RWPE2 (cell line): Measurements from ENCODE around the gene BRMS1.

Source experiments
- ATAC-seq: fragments of 200-7000 bp; cut with Tn5 transposase; 3 replicates; pipeline ENCODE4 v1.9.1; 2021; ENCODE audit warnings: low read depth
- DNase-seq: peaks from one replicate; pipeline ENCODE4 v3.0.0-alpha.2; 2020; ENCODE audit warnings: low spot score
- H3K27ac ChIP-seq: fragments of 450-650 bp; 2 replicates; pipeline ENCODE4 v1.5.1; 2017; ENCODE audit warnings: mild to moderate bottlenecking; ENCODE audit not compliant: poor library complexity, severe bottlenecking
- H3K27me3 ChIP-seq: fragments of 250-450 bp; sonication (Bioruptor Pico); 2 replicates; pipeline ENCODE4 v1.5.1; 2021; ENCODE audit warnings: mild to moderate bottlenecking, moderate library complexity; ENCODE audit not compliant: insufficient read depth, poor library complexity, severe bottlenecking
- H3K36me3 ChIP-seq: fragments of 250-450 bp; sonication (Bioruptor Pico); 2 replicates; pipeline ENCODE4 v1.5.1; 2020; ENCODE audit warnings: low read depth, mild to moderate bottlenecking, moderate library complexity
- H3K4me1 ChIP-seq: fragments of 250-450 bp; sonication (Bioruptor Pico); 2 replicates; pipeline ENCODE4 v1.5.1; 2021; ENCODE audit warnings: mild to moderate bottlenecking, moderate library complexity; ENCODE audit not compliant: insufficient read depth, poor library complexity, severe bottlenecking
- H3K4me3 ChIP-seq: fragments of 250-450 bp; sonication (Bioruptor Pico); 2 replicates; pipeline ENCODE4 v1.5.1; 2021; ENCODE audit warnings: mild to moderate bottlenecking, moderate library complexity; ENCODE audit not compliant: severe bottlenecking
- H3K9me3 ChIP-seq: fragments of 250-450 bp; sonication (Bioruptor Pico); 2 replicates; pipeline ENCODE4 v1.5.1; 2021; ENCODE audit warnings: mild to moderate bottlenecking, moderate library complexity; ENCODE audit not compliant: severe bottlenecking
- CTCF ChIP-seq: fragments of 450-650 bp; IDR thresholded peaks from one replicate; pipeline ENCODE4 v1.5.1; 2017; ENCODE audit warnings: mild to moderate bottlenecking, moderate library complexity; ENCODE audit not compliant: poor library complexity, severe bottlenecking

The BRMS1 gene

GRCh38 chr11:66345316-66345649 lies 379 bp upstream of the BRMS1 start:
- DNase-seq (no peak), ATAC-seq (no peak)
- Histone ChIP-seq H3K4me3 (peak overlapping the region; percentile 56), H3K27ac (peak overlapping the region; percentile 59), H3K4me1 (peaks cover 21% of the 10 kb centered on the region), H3K27me3 (no peaks in the 10 kb centered on the region), H3K9me3 (no peaks in the 10 kb centered on the region), H3K36me3 (peaks cover 12% of the 10 kb centered on the region; the same call in 1 of the 2 replicates)
- TF ChIP-seq CTCF, result no peak

- no peak for TF ChIP-seq CTCF
- no peaks in the 10 kb centered on the region for H3K27me3 ChIP-seq
- DNase-seq (peak; percentile 15), ATAC-seq (no peak)
- H3K4me3 ChIP-seq, result no peak overlapping the region
- H3K4me1 ChIP-seq, result peaks cover 37% of the 10 kb centered on the region
- H3K36me3 ChIP-seq, result peaks cover 23% of the 10 kb centered on the region
- H3K9me3 ChIP-seq, result no peaks in the 10 kb centered on the region
- peak overlapping the region; percentile 59 for H3K27ac ChIP-seq
These were observed 1.7 kb downstream of the BRMS1 start for GRCh38 chr11:66343176-66343575.

GRCh38 chr11:66341502-66342126 lies 3.3 kb downstream of the BRMS1 start:
- H3K27ac ChIP-seq, result no peak overlapping the region
- no peaks in the 10 kb centered on the region for H3K9me3 ChIP-seq
- peaks cover 28% of the 10 kb centered on the region for H3K36me3 ChIP-seq
- H3K27me3 ChIP-seq, result no peaks in the 10 kb centered on the region
- TF ChIP-seq CTCF, result no peak
- ATAC-seq (no peak), DNase-seq (no peak)
- H3K4me3 ChIP-seq, result no peak overlapping the region
- H3K4me1 ChIP-seq, result peaks cover 52% of the 10 kb centered on the region

GRCh38 chr11:66340596-66341501 lies 4.1 kb downstream of the BRMS1 start:
- H3K4me1 ChIP-seq, result peaks cover 52% of the 10 kb centered on the region
- no peaks in the 10 kb centered on the region for H3K9me3 ChIP-seq
- ATAC-seq (no peak), DNase-seq (peak; percentile 48)
- H3K27me3 ChIP-seq, result no peaks in the 10 kb centered on the region
- no peak for TF ChIP-seq CTCF
- no peak overlapping the region for H3K4me3 ChIP-seq
- peaks cover 28% of the 10 kb centered on the region for H3K36me3 ChIP-seq
- H3K27ac ChIP-seq, result no peak overlapping the region
